Stimulated activated CD4-positive, alpha-beta T cell treated with anti-CD3 and anti-CD28 coated beads, Interleukin-4, amount 100 ng/mL, for 1 hour (primary cell): ENCODE data around the gene TASOR.
"Not testable (repeated sequence)": the region's sequence is repeated elsewhere in the genome, so short reads cannot be mapped to it uniquely, and the experiment has no call there.

Experiments
- DNase-seq: peaks from one replicate; pipeline ENCODE4 v3.0.0-alpha.2; 2020

The TASOR gene

GRCh38 chr3:56683122-56683817 lies at the start of gene TASOR:
TASOR (minus strand) TSS chr3:56683265; CDS start chr3:56683006, 259 bp downstream.
- peak; percentile 86 for DNase-seq

GRCh38 chr3:56732109-56732508 lies 49.0 kb upstream of the TASOR start:
- DNase-seq, result no peak

GRCh38 chr3:56725175-56725574 lies 42.1 kb upstream of the TASOR start:
- DNase-seq, result peak; percentile 22

GRCh38 chr3:56724676-56725075 lies 41.6 kb upstream of the TASOR start:
- DNase-seq, result no peak

GRCh38 chr3:56720849-56721248 lies 37.8 kb upstream of the TASOR start:
- no peak for DNase-seq

GRCh38 chr3:56718809-56719208 lies 35.7 kb upstream of the TASOR start:
- DNase-seq, result not testable (repeated sequence)

GRCh38 chr3:56711344-56711743 lies 28.3 kb upstream of the TASOR start:
- DNase-seq, result no peak

- peak; percentile 38 for DNase-seq
Observed at GRCh38 chr3:56707412-56707811, 24.3 kb upstream of the TASOR start.

- DNase-seq, result no peak
Observed at GRCh38 chr3:56706629-56707028, 23.6 kb upstream of the TASOR start.

GRCh38 chr3:56704706-56705105 lies 21.6 kb upstream of the TASOR start:
- no peak for DNase-seq

- DNase-seq, result no peak
Observed at GRCh38 chr3:56702490-56703315, 19.6 kb upstream of the TASOR start.

- DNase-seq, result no peak
Observed at GRCh38 chr3:56700151-56700550, 17.1 kb upstream of the TASOR start.

GRCh38 chr3:56694867-56695683 lies 12.0 kb upstream of the TASOR start:
- no peak for DNase-seq

- DNase-seq, result no peak
Observed at GRCh38 chr3:56693750-56694149, 10.7 kb upstream of the TASOR start.

GRCh38 chr3:56692520-56693433 lies 9.7 kb upstream of the TASOR start:
- DNase-seq, result not testable (repeated sequence)

GRCh38 chr3:56692001-56692365 lies 8.9 kb upstream of the TASOR start:
- not testable (repeated sequence) for DNase-seq

GRCh38 chr3:56691165-56692000 lies 8.3 kb upstream of the TASOR start:
- no peak for DNase-seq

- no peak for DNase-seq
Observed at GRCh38 chr3:56689303-56689702, 6.2 kb upstream of the TASOR start.

- DNase-seq, result no peak
Observed at GRCh38 chr3:56688191-56688590, 5.1 kb upstream of the TASOR start.

GRCh38 chr3:56684029-56684428 lies 964 bp upstream of the TASOR start:
- DNase-seq, result no peak

GRCh38 chr3:56682462-56683121 lies 473 bp downstream of the TASOR start:
- peak; percentile 76 for DNase-seq
